MM.1S (cell line): ENCODE measurements around the gene CABP4.

Experiments
- DNase-seq: peaks from one replicate; pipeline ENCODE4 v3.0.0-alpha.2; 2015
- H2AFZ ChIP-seq: fragments of 300-600 bp; sonication (generic); 2 replicates; pipeline ENCODE4 v1.6.0; 2016; ENCODE audit warnings: antibody characterized with exemption, low read length
- H3F3A ChIP-seq: fragments of 300-600 bp; sonication (generic); 2 replicates; pipeline ENCODE4 v1.6.1; 2016; ENCODE audit warnings: mild to moderate bottlenecking, antibody characterized with exemption, low read length, moderate library complexity, mixed read lengths; ENCODE audit not compliant: insufficient read depth
- H3K27ac ChIP-seq: fragments of 300-600 bp; sonication (generic); 2 replicates; pipeline ENCODE4 v1.5.1; 2016; ENCODE audit warnings: mild to moderate bottlenecking, low read length
- H3K27me3 ChIP-seq: fragments of 300-600 bp; sonication (generic); replicated peaks from 2 replicates; pipeline ENCODE4 v1.6.0; 2016; ENCODE audit warnings: low read length; ENCODE audit not compliant: insufficient read depth
- H3K36me3 ChIP-seq: fragments of 300-600 bp; sonication (generic); replicated peaks from 2 replicates; pipeline ENCODE4 v1.6.1; 2016; ENCODE audit warnings: mild to moderate bottlenecking, low read length, mixed read lengths; ENCODE audit not compliant: insufficient read depth
- H3K4me1 ChIP-seq: fragments of 300-600 bp; sonication (generic); 2 replicates; pipeline ENCODE4 v1.6.1; 2016; ENCODE audit warnings: low read length, mixed read lengths
- H3K4me2 ChIP-seq: fragments of 300-600 bp; sonication (generic); 2 replicates; pipeline ENCODE4 v1.6.0; 2016; ENCODE audit warnings: low read depth, low read length
- H3K4me3 ChIP-seq: fragments of 300-600 bp; sonication (generic); 2 replicates; pipeline ENCODE4 v1.5.1; 2016; ENCODE audit warnings: low read length, mixed read lengths
- H3K79me2 ChIP-seq: fragments of 300-600 bp; sonication (generic); 2 replicates; pipeline ENCODE4 v1.6.1; 2016; ENCODE audit warnings: mixed run types, low read length, mixed read lengths
- H3K9ac ChIP-seq: fragments of 300-600 bp; sonication (generic); 2 replicates; pipeline ENCODE4 v1.6.1; 2016; ENCODE audit warnings: low read length, mixed read lengths
- H3K9me2 ChIP-seq: fragments of 300-600 bp; sonication (generic); replicated peaks from 2 replicates; pipeline ENCODE4 v1.6.1; 2016; ENCODE audit warnings: mild to moderate bottlenecking, low read length, mixed read lengths; ENCODE audit not compliant: insufficient read depth
- H3K9me3 ChIP-seq: fragments of 300-600 bp; sonication (generic); replicated peaks from 2 replicates; pipeline ENCODE4 v1.6.1; 2016; ENCODE audit warnings: mild to moderate bottlenecking, low read length, mixed read lengths; ENCODE audit not compliant: insufficient read depth
- H4K20me1 ChIP-seq: fragments of 300-600 bp; sonication (generic); 2 replicates; pipeline ENCODE4 v1.6.1; 2016; ENCODE audit warnings: mild to moderate bottlenecking, low read length, moderate library complexity, mixed read lengths; ENCODE audit not compliant: insufficient read depth
- CTCF ChIP-seq: fragments of 300-600 bp; sonication (generic); IDR thresholded peaks from 2 replicates; pipeline ENCODE4 v1.5.1; 2016; ENCODE audit warnings: antibody characterized with exemption, low read length, mixed read lengths
- EZH2 ChIP-seq: fragments of 300-600 bp; sonication (generic); optimal IDR thresholded peaks from 2 replicates; pipeline ENCODE3; 2017; ENCODE audit warnings: low read depth, mild to moderate bottlenecking, antibody characterized with exemption, low read length, mixed read lengths
- EZH2phosphoT487 ChIP-seq: fragments of 300-600 bp; sonication (generic); IDR thresholded peaks from 2 replicates; pipeline ENCODE4 v1.6.1; 2018; ENCODE audit warnings: antibody characterized with exemption, low read length

CABP4 gene

GRCh38 chr11:67500831-67501715, 45.9 kb downstream of the CABP4 start:
- no peaks in the 10 kb centered on the region for H3K9me2 ChIP-seq
- DNase-seq: no peak
- no peak overlapping the region for H3K4me3 ChIP-seq
- H3K9ac ChIP-seq: no peak overlapping the region
- H3K36me3 ChIP-seq: no peaks in the 10 kb centered on the region
- H3K4me2 ChIP-seq: no peak overlapping the region
- H3K79me2 ChIP-seq: no peaks in the 10 kb centered on the region
- H2AFZ ChIP-seq: no peak overlapping the region
- peaks cover 3% of the 10 kb centered on the region; the same call in 1 of the 2 replicates for H3F3A ChIP-seq
- peaks cover 8% of the 10 kb centered on the region for H3K4me1 ChIP-seq
- no peaks in the 10 kb centered on the region for H4K20me1 ChIP-seq
- peaks cover 70% of the 10 kb centered on the region for H3K27me3 ChIP-seq
- no peak overlapping the region for H3K27ac ChIP-seq
- TF ChIP-seq EZH2: no peak
- no peak for TF ChIP-seq CTCF
- TF ChIP-seq EZH2phosphoT487: no peak
- H3K9me3 ChIP-seq: no peaks in the 10 kb centered on the region

- Histone ChIP-seq H3K4me2 (no peak overlapping the region), H3K9me3 (no peaks in the 10 kb centered on the region), H3K36me3 (no peaks in the 10 kb centered on the region), H3F3A (peaks cover 3% of the 10 kb centered on the region; the same call in 1 of the 2 replicates), H3K9me2 (no peaks in the 10 kb centered on the region), H3K9ac (no peak overlapping the region), H3K4me3 (no peak overlapping the region), H2AFZ (no peak overlapping the region), H3K27ac (no peak overlapping the region), H3K4me1 (peaks cover 15% of the 10 kb centered on the region), H3K27me3 (peaks cover 69% of the 10 kb centered on the region), H3K79me2 (peaks cover 6% of the 10 kb centered on the region), H4K20me1 (no peaks in the 10 kb centered on the region)
- no peak for DNase-seq
- no peak for TF ChIP-seq EZH2
- TF ChIP-seq CTCF: no peak
- no peak for TF ChIP-seq EZH2phosphoT487
Observed at GRCh38 chr11:67501854-67502253, 46.7 kb downstream of the CABP4 start.

DNA sequence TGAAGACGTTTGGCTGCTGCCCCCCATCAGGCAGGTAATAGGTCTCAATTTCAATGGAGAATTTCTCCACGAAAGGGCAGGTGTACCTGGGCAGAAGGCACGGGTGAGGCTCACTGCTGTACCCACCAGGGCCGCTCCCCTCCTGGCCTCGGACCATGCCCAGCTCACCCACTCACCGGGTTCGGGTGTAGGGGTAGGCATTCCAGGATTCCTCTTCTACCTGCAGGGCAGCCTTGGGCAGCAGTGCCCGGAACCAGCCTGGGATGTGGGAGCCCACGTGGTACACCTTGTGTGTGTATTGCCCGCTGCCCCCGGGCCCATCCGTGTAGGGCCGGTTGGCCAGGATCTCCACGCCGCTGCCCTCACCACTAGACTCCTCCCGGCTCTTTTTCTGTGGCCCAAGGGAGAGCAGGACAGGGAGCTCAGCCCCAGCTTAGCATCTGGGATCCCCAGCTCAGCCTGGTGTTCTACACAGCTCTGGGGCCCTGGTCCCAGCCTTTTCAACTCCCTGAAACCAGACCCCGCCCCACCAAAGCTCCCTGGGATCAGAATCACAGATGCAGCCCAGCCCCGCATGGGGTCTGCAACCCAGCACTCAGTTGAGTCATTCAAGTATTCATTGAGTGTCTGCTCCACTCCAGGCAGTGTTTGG, 47.3 kb downstream of the CABP4 start:
- H3K4me3 ChIP-seq: no peak overlapping the region
- H3K9me2 ChIP-seq: no peaks in the 10 kb centered on the region
- peaks cover 20% of the 10 kb centered on the region for H3K4me1 ChIP-seq
- TF ChIP-seq CTCF (no peak), EZH2 (no peak), EZH2phosphoT487 (no peak)
- no peak overlapping the region for H2AFZ ChIP-seq
- no peaks in the 10 kb centered on the region for H3K36me3 ChIP-seq
- H3K9me3 ChIP-seq: no peaks in the 10 kb centered on the region
- H3K9ac ChIP-seq: no peak overlapping the region
- peaks cover 64% of the 10 kb centered on the region for H3K27me3 ChIP-seq
- H3F3A ChIP-seq: peaks cover 9% of the 10 kb centered on the region
- DNase-seq: no peak
- no peaks in the 10 kb centered on the region for H4K20me1 ChIP-seq
- no peak overlapping the region for H3K27ac ChIP-seq
- H3K4me2 ChIP-seq: no peak overlapping the region
- H3K79me2 ChIP-seq: peaks cover 12% of the 10 kb centered on the region
